HG03460 (cell line): ENCODE measurements around the gene ZC3H7A.

Experiments
- ATAC-seq: cut with Tn5 transposase; IDR thresholded peaks from one replicate; pipeline ENCODE4 v1.9.1; 2021; ENCODE audit not compliant: unreplicated experiment

Gene ZC3H7A

DNA sequence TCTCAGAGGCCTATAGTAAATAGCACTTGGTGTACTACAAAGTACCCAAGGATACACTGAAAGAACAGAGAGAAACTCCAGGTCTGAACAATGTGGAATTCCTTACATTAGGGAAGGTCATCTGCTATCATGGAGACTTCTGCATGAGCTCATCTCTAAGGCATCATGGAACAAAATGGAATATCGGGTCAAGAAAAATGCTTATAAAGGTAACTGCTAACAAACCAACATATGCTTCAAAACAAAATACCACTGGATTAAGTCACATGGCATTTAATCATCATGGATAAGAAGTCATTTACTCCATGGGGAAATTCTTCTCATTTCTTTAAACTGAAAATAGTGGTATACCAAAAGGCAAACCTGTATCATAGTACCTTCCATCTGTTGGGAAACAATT is 88.6 kb downstream of the ZC3H7A start:
- no peak for ATAC-seq

DNA sequence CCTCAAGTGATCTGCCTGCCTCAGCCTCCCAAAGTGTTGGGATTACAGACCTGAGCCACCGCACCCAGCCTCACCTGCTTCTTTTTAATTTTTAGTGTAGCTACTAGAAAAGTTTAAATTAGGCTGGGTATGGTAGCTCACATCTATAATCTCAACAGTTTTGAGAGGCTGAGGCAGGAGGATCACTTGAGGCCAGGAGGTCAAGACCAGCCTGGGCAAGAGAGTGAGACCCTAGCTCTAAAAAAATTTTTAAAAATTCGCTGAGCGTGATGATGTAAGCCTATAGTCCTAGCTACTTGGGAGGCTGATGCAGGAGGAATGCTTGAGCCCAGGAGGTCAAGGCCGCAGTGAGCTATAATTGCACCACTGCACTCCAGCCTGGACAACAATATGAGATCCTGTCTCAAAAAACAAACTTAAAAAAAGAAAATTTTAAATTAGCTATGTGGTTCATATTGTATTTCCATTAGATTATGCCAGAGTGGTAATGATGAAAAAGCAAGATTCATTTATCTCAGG is 89.3 kb downstream of the ZC3H7A start:
- no peak for ATAC-seq

DNA sequence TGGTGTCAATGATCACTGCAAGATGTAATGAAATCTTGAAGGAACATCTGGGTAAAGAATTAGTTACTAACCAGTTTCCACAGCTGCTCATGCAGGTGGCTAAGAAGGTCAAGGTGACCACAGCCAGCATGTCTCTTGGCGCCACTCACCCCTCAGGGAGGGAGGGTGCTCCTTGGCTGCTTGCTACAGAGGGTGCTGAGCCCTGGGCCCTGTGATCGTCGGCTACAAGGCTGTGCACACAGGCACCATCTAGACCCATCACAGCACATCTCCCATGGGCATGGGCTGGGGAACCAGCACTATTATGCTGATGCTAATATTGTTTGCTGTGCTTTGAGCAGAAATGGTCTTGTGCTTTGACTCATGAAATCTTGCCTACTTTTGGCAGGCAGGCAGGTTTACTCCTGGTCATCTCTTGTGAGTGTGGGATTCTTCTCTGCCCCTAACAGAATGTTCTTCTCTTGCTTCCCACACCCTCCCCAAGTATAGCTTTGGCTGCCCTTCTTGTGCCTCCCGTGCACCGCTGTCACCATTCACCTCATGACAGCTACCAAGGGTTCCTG is 90.8 kb downstream of the ZC3H7A start:
- peak; percentile 80 for ATAC-seq

DNA sequence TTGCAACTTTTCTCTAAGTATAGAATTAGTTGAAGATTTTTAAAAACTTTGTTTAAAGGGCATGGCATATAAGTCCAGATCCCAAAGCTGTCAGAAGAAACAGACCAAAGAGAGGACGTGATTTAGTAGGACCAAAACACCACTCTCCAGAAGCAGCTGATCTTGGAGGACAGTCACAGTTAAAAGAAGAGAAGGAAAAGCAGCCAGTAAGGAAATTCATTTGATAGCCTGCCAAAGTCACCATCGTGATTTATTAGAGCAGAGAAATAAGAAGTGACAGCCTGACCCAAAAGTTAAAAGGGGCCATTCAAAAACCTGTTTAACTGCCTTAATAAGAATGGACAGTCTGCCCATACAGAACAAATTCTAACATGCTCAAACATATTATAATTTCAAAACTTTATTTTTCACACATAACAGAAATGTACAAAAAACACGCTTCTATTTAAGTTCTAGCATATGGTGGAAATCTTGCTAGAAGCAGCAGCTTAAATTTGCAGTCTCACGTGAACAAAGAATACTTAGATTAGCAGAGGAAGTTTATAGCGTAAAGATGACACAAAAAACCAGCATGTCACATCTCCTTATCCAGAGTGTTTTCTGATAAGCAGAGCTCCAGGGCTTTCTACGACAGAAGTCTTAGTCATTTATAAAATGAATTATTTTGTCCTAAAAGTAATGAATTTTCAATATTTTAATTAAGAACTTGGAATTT is 91.6 kb downstream of the ZC3H7A start:
- ATAC-seq, result no peak
